ENCODE results near the gene DCAF7. TPM values are rescaled to one million over a fixed set of nuclear protein-coding genes. Genes with fewer than 3 reads are reported as not detected.

DCAF7 gene
- total RNA-seq, 2 experiments from 2014 or later, result 129 to 139 TPM

DNA sequence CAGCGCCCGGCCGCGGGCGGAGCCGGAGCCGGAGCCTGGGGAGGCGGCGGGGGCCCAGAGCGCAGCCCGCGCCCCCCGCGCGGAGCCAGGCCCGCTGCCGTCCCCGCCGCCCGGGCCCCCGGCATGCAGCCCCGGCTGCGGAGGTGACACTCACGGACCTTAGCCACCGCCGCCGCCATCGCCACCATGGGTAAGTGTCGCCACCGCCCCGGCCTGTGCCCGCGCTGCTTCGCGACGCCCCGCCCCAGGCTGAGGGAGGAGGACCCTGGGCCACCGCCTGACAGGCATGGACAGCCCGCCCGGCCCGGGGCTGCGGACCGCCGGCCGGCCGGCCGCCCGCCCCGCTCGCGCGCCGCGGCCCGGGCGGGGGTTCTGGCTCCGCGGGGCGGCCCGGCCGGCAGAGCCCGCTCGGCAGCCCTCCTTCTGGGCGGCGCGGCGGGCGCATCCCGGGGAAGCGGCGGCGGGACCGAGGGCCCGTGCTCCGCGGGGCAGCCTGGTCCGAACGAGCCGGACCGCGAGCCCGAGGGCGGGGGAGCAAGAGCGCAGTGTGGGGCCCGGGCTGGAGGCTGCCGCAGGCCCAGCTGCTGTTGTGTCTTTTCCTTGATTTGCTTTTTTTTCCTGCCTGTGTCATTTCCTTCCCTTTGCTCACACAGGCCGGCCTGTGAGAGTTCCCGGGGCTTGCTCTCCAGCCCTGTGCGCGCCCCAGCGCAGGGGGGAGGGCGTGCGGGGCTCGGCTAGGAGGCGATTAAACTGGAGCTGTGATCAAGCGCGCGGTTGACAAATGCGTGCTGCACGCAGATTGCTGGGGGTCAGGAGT lies 72.5 kb downstream of the DCAF7 start:
- Mint-ChIP-seq H3K4me3 (peak overlapping the region; percentile 97), H3K27ac (peak overlapping the region; percentile 86), H3K4me1 (peaks cover 29% of the 10 kb centered on the region), H3K9me3 (ENCODE audit: low read depth) (no peaks in the 10 kb centered on the region), H3K36me3 (no peaks in the 10 kb centered on the region), H3K27me3 (peaks cover 1% of the 10 kb centered on the region)
- peak; percentile 73 for DNase-seq
- CTCF ChIA-PET, result interaction anchor here (0.6 to 18.1 kb wide), 18 partner anchors 11 to 226 kb away, joined by 3 to 249 read pairs (median 4); partner anchors contain the start of genes DCAF7 and TACO1
- peak; percentile 31 for ATAC-seq

DNA sequence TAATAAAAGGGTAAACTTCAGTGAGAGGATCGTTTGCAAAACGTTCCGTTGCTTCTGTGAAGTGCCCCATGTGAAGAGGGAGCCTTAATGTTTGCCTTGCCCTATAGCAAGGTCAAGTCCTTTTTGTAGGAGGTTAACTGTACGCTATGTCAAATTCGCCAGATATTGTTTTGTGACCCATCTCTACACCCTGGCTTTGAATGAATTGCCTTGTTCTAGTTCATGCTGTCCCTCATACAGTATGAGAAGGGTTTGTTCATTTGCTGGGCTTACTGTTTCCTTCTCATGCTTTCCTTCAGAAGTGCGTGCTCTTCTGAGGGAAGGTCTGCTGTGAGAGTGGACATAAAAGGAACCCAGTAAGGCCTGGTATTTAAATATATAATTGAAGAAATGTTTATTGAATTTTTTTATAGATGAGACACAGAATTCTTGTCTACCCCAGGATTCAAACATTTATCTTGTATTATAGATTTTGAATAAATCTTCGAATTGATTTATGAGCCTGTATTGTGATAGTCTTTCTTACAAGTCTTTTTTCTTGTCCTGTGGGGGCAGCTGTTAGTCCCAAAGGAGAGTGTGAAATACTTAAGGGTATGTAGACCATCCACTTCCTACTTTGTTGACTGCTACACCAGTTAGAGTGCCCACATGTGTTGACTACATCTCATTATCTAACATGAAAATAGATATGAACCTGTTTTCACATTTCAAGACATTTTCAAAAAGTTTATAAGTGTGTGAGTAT lies 73.7 kb downstream of the DCAF7 start:
- H3K4me3 Mint-ChIP-seq, result peak overlapping the region; percentile 97
- DNase-seq (no peak), ATAC-seq (no peak)
- CTCF ChIA-PET, result interaction anchor here (0.6 to 2.5 kb wide), 5 partner anchors 38 to 225 kb away, joined by 4 to 14 read pairs (median 5); no protein-coding TSS in a partner anchor
- H3K27ac Mint-ChIP-seq, result no peak overlapping the region
- H3K36me3 Mint-ChIP-seq, result no peaks in the 10 kb centered on the region
- H3K4me1 Mint-ChIP-seq, result peaks cover 29% of the 10 kb centered on the region
- H3K27me3 Mint-ChIP-seq, result no peaks in the 10 kb centered on the region
- no peaks in the 10 kb centered on the region for H3K9me3 Mint-ChIP-seq (ENCODE audit: low read depth)

GRCh38 chr17:63624531-63624880 lies 74.2 kb downstream of the DCAF7 start:
- no peak overlapping the region for H3K4me3 Mint-ChIP-seq
- H3K9me3 Mint-ChIP-seq (ENCODE audit: low read depth), result no peaks in the 10 kb centered on the region
- no peak overlapping the region for H3K27ac Mint-ChIP-seq
- H3K4me1 Mint-ChIP-seq, result peaks cover 29% of the 10 kb centered on the region
- ATAC-seq (no peak), DNase-seq (no peak)
- H3K36me3 Mint-ChIP-seq, result no peaks in the 10 kb centered on the region
- no peaks in the 10 kb centered on the region for H3K27me3 Mint-ChIP-seq
- CTCF ChIA-PET, result interaction anchor here (1.4 to 1.7 kb wide), 4 partner anchors 12 to 199 kb away, joined by 4 to 9 read pairs (median 6); no protein-coding TSS in a partner anchor

DNA sequence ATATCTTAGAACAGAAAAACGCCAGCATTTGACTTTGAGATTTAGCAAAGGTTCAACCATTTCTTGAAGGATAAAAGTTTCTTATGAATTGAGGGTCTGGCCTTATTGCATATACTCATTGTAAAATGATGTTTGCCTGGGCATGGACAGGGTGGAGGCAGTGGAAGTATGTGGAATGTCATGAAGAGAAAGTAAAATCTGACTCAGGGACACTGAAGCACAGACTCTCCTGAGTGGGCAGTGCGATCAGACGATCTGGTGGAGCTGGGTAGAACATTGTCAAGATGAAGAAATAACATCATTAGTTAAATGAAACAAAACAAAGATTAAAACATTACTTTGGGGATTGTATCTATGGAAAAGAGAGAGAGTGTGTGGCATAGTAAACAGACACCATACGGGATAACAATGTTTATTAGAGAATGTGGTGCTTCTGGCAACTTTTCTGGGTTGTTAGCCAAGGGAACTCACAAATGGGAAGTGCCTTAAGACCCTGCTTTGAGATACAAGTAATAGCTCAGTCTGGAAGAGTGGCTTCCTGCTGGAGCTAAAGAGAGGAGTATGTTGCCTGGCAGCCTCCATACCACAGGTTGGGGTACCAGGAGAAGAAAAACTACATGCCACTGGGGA lies 76.4 kb downstream of the DCAF7 start:
- CTCF ChIA-PET, result interaction anchor here (1.1 to 1.9 kb wide), 2 partner anchors 15 to 16 kb away, joined by 3 to 4 read pairs; no protein-coding TSS in a partner anchor
- Mint-ChIP-seq H3K4me1 (peaks cover 20% of the 10 kb centered on the region), H3K4me3 (no peak overlapping the region), H3K36me3 (no peaks in the 10 kb centered on the region), H3K9me3 (ENCODE audit: low read depth) (no peaks in the 10 kb centered on the region), H3K27me3 (no peaks in the 10 kb centered on the region), H3K27ac (no peak overlapping the region)
- no peak for ATAC-seq
- no peak for DNase-seq

DNA sequence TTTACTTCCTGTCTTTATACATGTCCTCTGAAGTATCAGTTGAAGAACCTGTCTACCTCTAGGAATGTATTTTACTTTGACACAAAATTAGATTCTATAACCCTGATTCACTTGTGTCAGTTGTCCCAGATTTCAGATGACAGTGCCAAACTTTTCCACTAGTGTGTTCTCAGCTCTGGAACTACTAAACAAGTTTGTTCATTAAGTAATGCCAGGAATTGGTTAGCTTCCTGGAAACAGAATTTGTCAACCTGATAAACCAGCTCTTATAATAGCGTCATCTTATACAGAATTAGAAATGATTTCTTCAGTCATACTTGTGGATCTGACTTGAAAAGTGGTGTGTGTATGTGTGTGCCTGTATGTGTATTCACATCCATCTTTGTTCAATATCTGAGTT lies 79.3 kb downstream of the DCAF7 start:
- H3K4me1 Mint-ChIP-seq, result peaks cover 19% of the 10 kb centered on the region
- no peaks in the 10 kb centered on the region for H3K27me3 Mint-ChIP-seq
- no peak for ATAC-seq
- no peak overlapping the region for H3K4me3 Mint-ChIP-seq
- no peak overlapping the region for H3K27ac Mint-ChIP-seq
- H3K9me3 Mint-ChIP-seq (ENCODE audit: low read depth), result no peaks in the 10 kb centered on the region
- no peak for DNase-seq
- peaks cover 8% of the 10 kb centered on the region for H3K36me3 Mint-ChIP-seq
- CTCF ChIA-PET, result interaction anchor here (0.7 to 1.0 kb wide), 3 partner anchors 75 to 223 kb away, joined by 3 read pairs; no protein-coding TSS in a partner anchor

GRCh38 chr17:63631062-63631461 lies 80.8 kb downstream of the DCAF7 start:
- ATAC-seq (no peak), DNase-seq (no peak)
- Mint-ChIP-seq H3K27me3 (no peaks in the 10 kb centered on the region), H3K4me3 (no peak overlapping the region), H3K9me3 (ENCODE audit: low read depth) (no peaks in the 10 kb centered on the region), H3K36me3 (peaks cover 13% of the 10 kb centered on the region), H3K4me1 (peaks cover 11% of the 10 kb centered on the region), H3K27ac (no peak overlapping the region)
- CTCF ChIA-PET, result interaction anchor here (0.6 kb wide), 1 partner anchor 222 kb away, joined by 3 read pairs; no protein-coding TSS in a partner anchor

DNA sequence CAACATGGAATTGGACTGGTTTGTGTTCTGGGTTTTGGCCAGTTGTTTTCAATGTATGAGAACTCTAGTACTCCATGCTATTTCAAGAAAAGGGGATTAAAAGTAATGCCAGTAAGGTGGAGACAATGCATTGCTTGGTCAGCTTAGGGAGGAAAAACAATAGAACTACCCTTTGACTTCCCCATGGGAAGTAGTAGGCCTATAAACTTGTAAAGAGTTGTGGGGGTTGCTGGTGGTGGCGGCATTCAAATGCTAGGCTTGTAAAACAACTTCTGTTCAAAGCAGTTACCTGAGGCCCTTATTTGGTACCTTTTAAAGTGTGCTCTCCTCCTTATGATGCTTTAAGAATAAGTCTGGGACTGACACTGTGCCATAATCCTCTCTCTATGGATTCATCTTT lies 81.3 kb downstream of the DCAF7 start:
- Mint-ChIP-seq H3K36me3 (peaks cover 16% of the 10 kb centered on the region), H3K27ac (no peak overlapping the region), H3K9me3 (ENCODE audit: low read depth) (no peaks in the 10 kb centered on the region), H3K27me3 (no peaks in the 10 kb centered on the region), H3K4me3 (no peak overlapping the region), H3K4me1 (peaks cover 11% of the 10 kb centered on the region)
- ATAC-seq, result no peak
- CTCF ChIA-PET, result no interaction called here
- DNase-seq, result no peak

DNA sequence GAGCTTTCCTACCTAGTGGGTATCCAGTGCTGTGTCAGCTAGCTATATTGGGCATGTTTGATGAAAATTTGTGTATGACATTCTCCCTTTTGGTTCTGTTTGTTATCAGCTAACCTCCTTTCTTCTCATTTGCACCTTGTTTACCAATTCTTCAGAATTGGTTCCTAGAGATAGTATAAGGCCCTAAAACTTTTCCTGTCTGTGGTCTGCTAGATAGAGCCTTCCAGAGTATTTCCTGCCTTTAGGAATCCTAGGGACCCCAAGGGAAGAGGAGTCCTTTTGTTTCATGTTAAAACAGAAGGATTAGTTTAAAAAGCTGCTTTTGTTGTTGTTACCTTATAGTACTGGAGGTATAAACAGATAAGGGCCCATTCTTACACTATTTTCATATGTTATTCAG lies 83.5 kb downstream of the DCAF7 start:
- H3K27me3 Mint-ChIP-seq, result no peaks in the 10 kb centered on the region
- no peak overlapping the region for H3K4me3 Mint-ChIP-seq
- H3K9me3 Mint-ChIP-seq (ENCODE audit: low read depth), result no peaks in the 10 kb centered on the region
- DNase-seq, result no peak
- peaks cover 19% of the 10 kb centered on the region for H3K36me3 Mint-ChIP-seq
- H3K27ac Mint-ChIP-seq, result peak overlapping the region; percentile 41
- CTCF ChIA-PET, result interaction anchor here (1.1 to 1.7 kb wide), 3 partner anchors 12 to 24 kb away, joined by 3 to 6 read pairs (median 4); partner anchors contain the start of gene MAP3K3
- peaks cover 11% of the 10 kb centered on the region for H3K4me1 Mint-ChIP-seq
- ATAC-seq, result no peak

DNA sequence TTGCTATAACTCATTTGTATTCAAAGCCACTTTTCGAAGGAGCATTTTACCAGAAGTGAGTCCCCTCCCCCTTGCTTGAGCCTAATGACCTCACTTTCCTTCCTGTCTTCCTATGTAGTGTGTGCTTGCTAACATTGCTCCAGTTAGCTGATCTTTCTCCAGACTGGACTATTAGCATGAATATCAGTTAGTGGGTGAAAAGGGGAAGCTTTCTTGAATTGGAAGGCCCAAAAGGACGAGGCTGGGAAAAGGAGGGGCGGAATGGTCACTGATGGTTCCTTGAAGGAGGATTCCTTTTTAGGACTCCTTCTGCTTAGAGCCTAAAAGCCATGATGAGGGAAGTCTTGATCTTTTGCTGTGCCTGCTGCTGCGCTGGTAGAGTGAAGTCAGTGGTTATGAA lies 83.9 kb downstream of the DCAF7 start:
- ATAC-seq (no peak), DNase-seq (no peak)
- no peaks in the 10 kb centered on the region for H3K27me3 Mint-ChIP-seq
- CTCF ChIA-PET, result interaction anchor here (1.1 to 1.7 kb wide), 3 partner anchors 12 to 24 kb away, joined by 3 to 6 read pairs (median 4); partner anchors contain the start of gene MAP3K3
- peak overlapping the region; percentile 41 for H3K27ac Mint-ChIP-seq
- no peaks in the 10 kb centered on the region for H3K9me3 Mint-ChIP-seq (ENCODE audit: low read depth)
- peaks cover 11% of the 10 kb centered on the region for H3K4me1 Mint-ChIP-seq
- peaks cover 19% of the 10 kb centered on the region for H3K36me3 Mint-ChIP-seq
- H3K4me3 Mint-ChIP-seq, result no peak overlapping the region

GRCh38 chr17:63634816-63635215 lies 84.5 kb downstream of the DCAF7 start:
- peaks cover 11% of the 10 kb centered on the region for H3K4me1 Mint-ChIP-seq
- H3K36me3 Mint-ChIP-seq, result peaks cover 20% of the 10 kb centered on the region
- no peaks in the 10 kb centered on the region for H3K27me3 Mint-ChIP-seq
- no peak overlapping the region for H3K4me3 Mint-ChIP-seq
- H3K9me3 Mint-ChIP-seq (ENCODE audit: low read depth), result no peaks in the 10 kb centered on the region
- CTCF ChIA-PET, result interaction anchor here (1.1 to 1.5 kb wide), 2 partner anchors 13 to 25 kb away, joined by 3 to 4 read pairs; partner anchors contain the start of gene MAP3K3
- H3K27ac Mint-ChIP-seq, result no peak overlapping the region
- no peak for ATAC-seq
- DNase-seq, result no peak

DNA sequence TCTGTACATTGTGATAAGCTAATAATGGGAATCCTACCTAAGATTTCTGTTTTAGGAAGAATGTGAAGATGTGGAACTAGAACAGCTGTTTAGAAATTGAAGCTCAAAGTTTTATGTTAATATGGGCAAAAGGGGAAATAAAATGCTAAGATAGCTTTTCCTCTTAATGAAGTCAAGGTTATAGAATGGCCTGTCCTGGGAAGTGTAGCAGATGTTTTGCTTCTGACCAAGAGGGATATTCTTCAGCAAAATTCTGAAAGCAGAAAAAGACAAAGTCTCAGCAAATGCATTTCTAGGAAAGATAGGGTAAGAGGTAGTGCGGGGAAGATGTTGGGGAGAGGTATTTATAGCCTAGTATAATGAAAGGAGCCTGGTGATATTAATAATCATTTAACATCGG lies 85.0 kb downstream of the DCAF7 start:
- Mint-ChIP-seq H3K9me3 (ENCODE audit: low read depth) (no peaks in the 10 kb centered on the region), H3K27me3 (no peaks in the 10 kb centered on the region), H3K27ac (no peak overlapping the region), H3K4me1 (peaks cover 11% of the 10 kb centered on the region), H3K4me3 (no peak overlapping the region), H3K36me3 (peaks cover 21% of the 10 kb centered on the region)
- CTCF ChIA-PET, result interaction anchor here (1.5 kb wide), 2 partner anchors 10 to 25 kb away, joined by 4 to 6 read pairs; no protein-coding TSS in a partner anchor
- DNase-seq (no peak), ATAC-seq (no peak)

GRCh38 chr17:63635787-63636186 lies 85.5 kb downstream of the DCAF7 start:
- peaks cover 11% of the 10 kb centered on the region for H3K4me1 Mint-ChIP-seq
- no peak for ATAC-seq

DNA sequence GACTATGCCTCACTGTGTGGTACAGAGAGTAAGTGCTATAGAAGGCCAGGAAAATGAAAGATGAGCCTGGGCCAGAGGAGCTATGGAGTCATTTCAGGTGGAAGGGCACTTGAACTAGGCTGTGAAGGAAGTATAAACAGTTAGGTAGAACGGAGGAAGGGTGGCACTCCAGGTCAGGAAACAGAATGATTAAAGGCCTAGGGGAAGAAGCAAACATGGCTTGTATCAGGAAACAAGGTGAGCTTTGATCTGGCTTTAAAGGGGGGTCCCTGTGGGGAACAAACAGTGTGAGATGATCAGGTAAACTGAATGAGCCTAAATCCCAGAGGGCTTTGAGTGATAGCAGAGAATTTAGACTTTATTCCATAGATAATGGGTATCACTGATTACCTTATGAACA lies 88.8 kb downstream of the DCAF7 start:
- H3K4me1 Mint-ChIP-seq, result peaks cover 3% of the 10 kb centered on the region
- H3K27ac Mint-ChIP-seq, result no peak overlapping the region
- ATAC-seq (no peak), DNase-seq (no peak)
- H3K27me3 Mint-ChIP-seq, result no peaks in the 10 kb centered on the region
- H3K4me3 Mint-ChIP-seq, result no peak overlapping the region
- H3K9me3 Mint-ChIP-seq (ENCODE audit: low read depth), result no peaks in the 10 kb centered on the region
- H3K36me3 Mint-ChIP-seq, result peaks cover 17% of the 10 kb centered on the region
- CTCF ChIA-PET, result no interaction called here

More at GRCh38 chr17:63635787-63636186, 85.5 kb downstream of the DCAF7 start:
- Mint-ChIP-seq H3K36me3 (peaks cover 21% of the 10 kb centered on the region), H3K9me3 (ENCODE audit: low read depth) (no peaks in the 10 kb centered on the region), H3K4me3 (no peak overlapping the region), H3K27ac (no peak overlapping the region), H3K27me3 (no peaks in the 10 kb centered on the region)
- DNase-seq, result no peak
- CTCF ChIA-PET, result interaction anchor here (1.2 to 1.5 kb wide), 2 partner anchors 11 to 17 kb away, joined by 3 to 6 read pairs; no protein-coding TSS in a partner anchor

Measured in activated CD8-positive, alpha-beta memory T cell treated with anti-CD3 and anti-CD28 coated beads, Interleukin-2, amount 10 ng/mL, durations not matched to agents 7 days and 5 days (primary cell).